GM18858 (cell line): ENCODE results near the gene PHF5A.
"Not testable (repeated sequence)": the region's sequence is repeated elsewhere in the genome, so short reads cannot be mapped to it uniquely, and the experiment has no call there.

Experiments used
- ATAC-seq: cut with Tn5 transposase; IDR thresholded peaks from one replicate; pipeline ENCODE4 v1.9.1; 2021; ENCODE audit not compliant: unreplicated experiment

Gene PHF5A

DNA sequence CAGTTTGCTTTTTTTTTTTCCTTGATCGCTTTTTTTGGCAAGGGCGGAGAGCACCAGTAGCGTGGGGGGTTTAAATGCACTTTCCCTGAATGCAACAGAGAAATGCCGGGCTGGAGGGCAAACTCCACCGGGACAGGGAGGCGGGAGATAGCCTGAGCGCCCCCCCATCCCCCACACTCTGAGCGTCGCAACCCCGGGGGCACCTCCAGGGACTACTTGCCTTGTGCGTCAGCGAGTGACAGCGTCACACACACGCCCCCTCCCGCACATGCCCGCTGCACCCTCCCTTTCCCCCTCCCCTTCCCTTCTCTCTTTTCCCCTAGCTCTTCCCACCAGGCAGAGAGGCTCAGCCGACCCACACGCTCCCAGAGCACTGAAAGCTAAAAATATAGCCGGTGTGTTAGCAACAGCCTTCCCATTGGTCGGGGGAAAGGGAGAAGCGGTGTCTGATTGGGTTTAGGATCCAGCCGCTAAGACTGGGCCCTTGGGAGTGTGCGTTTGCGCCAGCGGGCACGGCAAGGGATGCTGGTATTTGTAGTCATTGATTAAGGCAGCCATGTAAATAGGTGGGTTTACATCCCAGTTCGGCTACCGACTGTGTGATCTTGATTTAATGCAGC is 20.2 kb downstream of the PHF5A start:
- peak; percentile 40 for ATAC-seq

DNA sequence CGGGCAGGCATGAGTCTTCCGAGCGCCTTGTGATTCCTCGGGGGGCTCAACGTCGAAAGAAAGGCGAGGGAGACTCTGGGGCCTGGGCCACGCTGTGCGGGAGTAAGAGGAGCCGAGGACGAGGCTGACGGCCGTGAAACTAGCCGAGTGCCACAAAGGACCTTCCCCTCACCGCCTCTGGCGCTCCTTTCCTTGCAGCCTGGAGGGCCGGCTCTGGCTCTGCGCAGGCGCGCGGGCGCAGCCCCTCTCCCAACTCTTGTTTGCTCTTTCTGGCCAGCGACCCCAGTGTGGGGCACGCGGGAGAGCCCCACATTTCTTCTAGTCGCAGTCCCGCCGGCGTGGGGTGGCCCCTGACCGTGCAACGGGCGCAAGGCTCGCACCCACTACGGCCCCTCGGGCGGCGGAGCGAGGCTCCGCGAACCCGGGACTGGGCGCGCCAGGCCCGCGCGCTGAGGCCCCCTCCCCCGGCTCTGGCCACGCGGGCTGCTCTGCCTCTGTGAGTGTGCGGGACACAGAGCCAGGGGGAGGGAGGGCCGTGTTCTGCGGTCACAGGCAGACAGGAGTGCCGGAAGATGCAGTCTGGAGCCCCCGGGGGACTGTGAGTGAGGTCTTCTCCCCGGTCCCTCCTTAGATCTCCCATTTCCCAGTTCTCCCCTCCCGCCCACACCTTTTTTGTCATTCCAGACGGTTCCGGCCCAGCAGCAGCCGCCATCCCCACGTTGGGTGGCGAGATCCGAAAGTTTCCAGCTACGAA is 20.9 kb downstream of the PHF5A start:
- no peak for ATAC-seq

DNA sequence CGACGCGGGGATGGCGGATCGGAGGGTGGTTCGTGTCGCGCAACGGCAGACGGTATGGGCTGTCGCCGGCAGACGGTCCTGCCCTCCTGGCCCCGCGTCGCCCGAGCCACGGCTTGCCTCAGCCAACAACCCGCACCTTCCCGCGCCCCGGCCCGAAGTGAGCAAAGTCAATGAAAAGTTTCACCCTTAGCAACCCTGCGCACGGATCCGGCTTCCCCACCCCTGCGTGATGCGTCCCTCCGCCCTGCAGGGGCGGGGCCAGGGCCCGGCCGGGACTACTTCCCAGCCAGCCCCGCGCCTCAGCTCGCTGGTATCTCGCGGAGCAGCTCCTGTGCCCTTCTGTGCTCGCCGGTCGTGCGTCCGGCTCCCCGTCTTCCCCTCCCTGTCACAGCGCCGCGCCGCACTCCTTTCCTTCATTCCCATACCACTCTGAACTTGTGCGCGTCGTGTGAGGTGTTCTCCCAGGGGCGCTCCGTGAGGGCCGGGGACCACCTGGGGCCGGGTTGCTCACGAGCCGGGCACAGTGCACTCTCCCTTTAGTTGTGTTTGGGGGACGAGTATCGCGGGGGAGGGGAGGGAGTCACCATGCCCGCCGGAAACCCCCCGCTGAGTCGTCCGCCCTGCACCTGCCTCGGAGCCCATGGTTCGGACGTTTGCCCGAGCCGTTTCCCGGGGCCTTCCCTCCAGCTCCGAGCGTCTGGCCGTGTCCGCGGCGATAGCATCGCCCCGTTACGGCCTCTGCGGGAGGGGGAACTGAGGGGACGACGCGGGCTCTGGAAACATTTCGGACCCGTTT is 21.7 kb downstream of the PHF5A start, which contains the start of gene TOB2:
Gene TOB2 (minus strand): TSS at position 163 of the 796 bp plus-strand sequence. CDS start 9,456 bp downstream, outside the sequence.
- no peak for ATAC-seq

DNA sequence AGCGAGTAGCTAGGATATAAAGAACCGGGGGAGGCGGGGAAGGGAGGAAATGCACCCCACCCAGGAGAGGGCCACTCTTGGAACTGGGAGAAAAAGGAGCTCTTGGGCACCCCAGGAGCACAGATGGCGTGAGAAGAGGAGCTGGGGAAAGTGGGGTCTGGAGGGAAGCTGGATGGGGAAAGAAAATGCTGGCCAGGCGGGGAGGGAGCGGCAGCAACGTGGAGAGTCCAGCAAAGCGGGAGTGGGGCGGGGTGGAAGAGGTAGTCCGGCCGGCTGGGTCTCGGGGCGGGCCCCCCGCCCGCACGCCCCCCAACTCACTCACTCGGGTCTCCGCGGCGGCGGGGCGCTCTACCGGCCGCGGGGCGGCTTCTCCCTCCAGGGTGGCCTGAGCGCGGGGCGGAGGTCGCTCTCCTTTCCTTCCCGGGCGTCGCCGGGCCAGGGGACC is 22.4 kb downstream of the PHF5A start:
- ATAC-seq: no peak

DNA sequence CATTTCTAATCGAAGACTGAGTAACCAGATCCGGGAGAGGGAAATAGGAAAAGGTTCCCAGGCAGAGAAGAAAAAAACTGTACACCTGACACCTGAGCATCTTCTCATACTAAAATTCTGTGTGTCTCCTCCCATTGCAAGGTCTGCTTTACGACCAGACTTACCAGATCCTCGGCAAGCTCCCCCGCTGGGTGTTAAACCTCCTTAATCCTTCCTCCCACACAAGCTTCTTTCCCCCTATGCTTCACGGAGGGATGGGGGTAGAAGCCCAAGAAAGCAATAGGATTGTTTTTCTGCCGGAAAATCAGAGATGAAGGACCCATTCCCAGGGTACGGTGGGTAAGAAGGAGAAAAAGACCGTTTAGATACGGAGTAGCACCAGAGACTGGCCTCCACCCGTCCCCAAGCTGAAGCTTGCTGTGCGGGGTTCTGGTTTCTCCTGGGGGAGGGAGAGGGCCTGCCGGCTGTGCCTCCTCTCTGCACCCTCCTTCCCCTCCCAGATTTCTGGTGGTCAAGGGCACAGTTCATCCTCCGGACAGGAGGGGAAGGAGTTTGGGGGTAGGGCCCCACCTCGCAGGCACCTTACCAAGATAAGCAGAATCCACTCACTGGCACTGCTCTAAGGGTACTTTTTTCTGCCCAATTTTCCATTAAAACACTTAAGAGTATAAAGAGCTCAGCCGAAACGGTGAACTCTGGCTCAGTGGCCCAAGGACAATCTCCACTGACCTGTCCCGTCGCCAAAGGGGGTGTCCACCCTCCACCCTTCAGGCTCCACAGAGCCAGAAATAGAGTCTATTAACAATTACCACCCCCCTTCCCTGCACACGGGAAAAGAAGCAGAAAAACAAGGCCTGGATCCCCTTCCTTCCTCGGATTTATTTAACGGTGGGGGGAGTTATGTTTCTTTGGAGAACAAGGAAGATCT is 23.1 kb downstream of the PHF5A start:
- no peak for ATAC-seq

DNA sequence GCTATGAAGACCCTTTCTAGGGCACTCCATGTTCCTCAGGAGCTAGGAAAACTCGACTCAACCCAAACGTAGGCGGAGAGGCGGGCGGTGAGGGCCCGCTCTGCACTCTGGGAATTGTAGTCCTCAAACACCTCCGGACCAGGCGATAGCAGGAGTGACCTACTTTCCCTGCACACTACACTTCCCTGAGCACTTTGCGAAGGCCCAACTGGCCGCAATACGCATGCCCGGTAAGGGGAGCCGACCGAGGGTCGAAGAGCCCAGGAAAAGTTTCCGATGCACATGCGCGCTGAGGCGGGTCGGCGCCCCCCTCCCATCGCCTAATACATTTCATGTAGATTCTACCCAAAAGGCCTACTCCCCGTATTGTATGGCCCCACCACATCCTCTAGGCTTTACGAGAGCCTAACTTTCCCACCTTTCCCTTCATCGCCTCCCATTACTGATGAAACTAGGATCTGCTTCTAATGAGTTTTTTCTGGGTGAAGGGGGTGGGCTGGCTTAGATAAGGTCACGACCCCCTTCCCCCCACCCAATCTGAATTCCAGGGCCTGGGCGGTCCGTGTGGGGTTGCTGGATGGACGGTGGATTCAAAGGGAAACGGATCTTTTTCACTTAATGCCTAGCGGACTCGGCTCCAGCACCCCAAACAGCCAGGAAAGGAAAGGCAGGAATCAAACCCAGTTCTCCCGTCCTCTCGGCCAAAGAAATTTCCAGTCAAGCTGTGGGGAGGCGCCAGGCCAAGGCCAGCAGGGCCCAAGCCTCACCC is 23.9 kb downstream of the PHF5A start:
- ATAC-seq: peak; percentile 48

DNA sequence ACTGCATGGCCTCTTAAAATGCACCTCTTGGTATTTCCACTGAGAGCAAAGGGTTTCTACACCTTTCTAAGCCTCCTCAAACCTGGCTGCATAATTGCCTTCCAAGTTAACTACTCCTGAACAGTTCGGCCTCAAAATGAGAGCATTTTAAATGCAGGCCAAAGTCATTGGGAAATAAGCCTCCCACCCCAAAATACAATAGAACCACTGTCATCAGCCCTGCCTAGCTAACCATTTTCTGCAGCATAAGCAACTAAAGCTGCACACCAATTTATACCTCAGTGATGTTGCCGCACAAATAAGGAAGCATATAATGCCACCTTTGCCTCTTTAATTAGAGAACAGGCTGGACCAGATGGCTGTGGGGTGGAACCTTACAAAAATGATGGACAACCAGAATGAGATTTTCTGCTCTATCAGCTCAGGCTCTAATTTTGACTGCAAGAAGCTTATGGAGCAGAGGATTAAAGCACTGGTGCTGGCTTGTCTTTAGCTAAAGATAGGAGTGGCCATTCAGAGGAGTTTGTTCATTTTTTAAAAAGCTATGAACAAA is 26.2 kb downstream of the PHF5A start:
- ATAC-seq: no peak

DNA sequence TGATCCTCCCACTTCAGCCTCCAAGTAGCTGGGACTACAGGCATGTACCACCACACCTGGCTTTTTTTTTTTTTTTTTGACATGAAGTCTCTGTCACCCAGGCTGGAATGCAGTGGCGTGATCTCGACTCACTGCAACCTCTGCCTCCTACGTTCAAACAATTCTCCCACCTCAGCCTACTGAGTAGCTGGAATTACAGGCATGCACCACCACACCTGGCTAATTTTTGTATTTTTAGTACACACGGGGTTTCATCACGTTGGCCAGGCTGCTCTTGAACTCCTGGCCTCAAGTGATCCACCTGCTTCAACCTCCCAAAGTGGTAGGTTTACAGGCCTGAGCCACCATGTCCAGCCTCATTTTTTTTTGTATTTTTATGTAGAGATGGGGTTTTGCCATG is 28.0 kb downstream of the PHF5A start:
- ATAC-seq: not testable (repeated sequence)

DNA sequence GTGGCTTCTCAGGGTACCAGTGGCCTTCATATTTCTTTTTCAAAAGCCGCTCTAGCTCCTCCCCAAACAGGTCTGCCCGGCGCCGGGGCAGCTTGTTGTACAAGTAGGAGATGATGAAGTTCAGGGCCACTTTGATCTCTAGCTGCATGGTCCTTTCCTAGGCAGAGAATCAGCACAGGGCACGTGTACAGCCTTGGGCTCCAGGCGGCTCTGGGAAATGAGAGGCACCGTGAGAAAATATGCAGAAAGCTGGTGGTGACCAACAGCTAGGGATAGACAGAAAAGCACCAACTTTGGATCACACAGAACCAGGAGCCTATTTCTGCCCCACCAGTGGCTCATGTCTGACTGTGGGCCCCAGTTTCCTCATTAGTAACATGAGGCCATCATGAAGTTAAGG is 31.3 kb downstream of the PHF5A start:
- ATAC-seq: no peak

DNA sequence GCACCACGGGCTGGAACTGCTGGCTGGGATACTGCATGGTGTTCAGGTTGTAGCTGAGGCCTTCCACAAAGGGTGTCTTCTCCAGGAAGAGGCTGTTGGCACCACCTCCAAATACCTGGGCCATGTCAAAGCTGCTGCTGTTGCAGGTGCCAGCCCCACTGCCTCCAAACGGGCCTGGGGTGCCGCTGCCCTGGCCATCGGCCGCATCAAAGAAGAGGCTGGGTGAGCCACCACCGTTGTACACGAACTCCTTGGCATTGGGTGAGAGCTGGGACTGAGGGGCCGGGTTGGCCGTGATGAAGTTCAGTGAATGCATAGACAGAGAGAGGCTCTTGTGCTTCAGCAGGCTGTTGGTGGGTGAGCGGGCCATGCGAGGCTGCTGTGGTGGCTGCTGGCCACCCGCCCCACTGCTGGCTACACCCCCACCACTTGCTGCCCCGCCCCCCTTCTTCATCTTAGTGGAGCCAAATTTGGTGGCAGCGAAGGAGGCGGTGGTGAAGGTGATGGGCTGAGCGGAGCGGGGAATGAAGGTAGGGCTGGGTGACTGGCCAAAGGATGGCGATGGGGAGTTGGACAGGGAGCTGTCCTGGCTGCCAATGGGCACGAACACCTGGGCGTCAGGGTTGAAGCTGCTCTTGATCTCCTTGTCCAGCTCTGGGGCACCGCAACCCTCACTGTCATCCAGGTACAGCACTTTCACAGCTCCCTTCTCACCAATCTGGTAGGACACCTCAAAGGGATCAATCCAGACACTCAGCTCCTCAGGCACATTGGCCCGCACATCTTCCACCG is 32.0 kb downstream of the PHF5A start:
- ATAC-seq: no peak

DNA sequence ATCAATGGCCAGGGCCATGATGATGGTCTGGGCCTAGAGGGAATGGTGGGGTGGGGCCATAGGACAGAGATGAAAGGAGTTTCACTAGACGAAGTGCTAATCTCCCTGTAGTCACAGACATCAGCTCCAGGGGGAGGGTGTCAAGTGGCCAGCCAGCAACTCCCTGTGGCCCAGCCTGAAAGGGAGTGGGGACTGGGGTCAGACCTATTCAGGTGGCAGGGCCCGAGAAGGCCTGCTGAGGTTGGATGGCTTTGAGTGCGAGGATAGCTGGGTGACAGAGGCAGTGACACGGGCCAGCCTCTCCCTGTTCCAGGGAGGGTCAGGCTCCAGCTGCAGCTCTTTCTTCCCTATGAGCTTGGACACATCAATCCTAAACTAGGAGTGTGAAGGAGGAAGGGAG is 32.9 kb downstream of the PHF5A start:
- ATAC-seq: no peak

DNA sequence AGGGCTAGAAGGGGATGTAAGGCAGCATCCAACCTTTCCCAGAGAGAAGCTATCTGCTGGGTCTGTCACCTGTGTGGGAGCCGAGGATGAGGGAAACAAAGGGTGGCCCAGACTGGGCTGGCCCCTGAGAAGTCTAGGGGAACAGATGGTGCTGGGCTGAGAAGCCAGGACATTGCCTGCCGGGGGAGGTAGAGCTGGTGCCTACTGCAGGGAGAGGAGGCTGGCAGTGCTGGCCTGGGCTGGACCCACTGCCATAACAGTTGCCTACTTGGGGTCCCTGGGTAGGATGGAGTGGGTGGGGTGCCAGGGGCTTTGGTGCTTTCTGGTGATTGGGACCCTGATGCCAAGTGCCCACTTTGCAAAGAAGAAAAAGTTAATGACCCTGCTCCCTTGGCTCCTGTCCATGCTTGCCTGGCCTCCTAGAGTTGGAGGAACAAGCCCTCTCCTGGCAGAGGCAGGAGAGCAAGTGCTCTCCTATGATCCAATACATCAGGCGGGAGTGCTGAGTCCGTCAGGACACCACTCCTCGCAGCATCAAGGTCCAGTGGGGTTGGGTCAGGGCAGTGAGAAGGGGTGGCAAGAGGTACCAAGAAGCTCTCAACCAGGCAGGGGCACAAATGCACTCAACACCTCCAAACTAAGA is 34.0 kb downstream of the PHF5A start:
- ATAC-seq: not testable (repeated sequence)

DNA sequence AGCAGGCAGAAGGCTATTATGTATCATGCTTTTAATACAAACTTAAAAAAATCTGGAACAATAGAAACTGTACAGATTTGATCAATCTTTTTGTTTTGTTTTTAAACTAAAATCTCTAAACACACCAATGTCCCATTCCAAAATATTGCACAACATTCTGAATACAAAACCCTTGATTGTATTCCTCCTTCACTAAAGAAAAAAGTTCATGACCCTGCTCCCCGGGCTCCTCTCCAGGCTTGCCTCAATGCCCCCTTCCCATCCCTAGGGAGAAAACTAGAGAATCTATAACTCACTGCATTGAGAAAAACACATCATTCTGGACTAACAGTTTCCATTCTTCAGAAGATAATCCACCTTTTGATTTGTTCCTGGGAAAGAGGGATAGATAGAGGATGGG is 35.0 kb downstream of the PHF5A start:
- not testable (repeated sequence) for ATAC-seq

DNA sequence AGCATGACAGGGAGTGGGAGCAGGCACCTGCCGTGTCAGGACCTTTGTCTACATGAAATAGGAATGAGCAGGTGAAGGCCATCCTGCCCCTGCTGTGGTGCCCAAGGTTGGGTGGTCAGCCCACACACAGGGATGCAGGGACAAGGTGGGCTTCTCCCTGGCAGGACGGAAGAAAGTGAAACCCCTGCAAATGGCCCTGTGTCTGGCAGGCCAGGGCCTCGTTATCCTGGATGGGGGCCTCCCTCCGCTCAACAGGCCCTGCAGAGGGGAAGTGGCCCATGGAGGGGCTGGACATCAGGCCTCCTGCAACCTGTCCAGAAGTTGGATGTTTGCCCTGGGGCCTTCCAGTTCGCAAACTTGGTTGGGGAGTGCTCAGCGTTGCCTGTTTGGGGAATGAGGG is 36.8 kb downstream of the PHF5A start:
- ATAC-seq: no peak

DNA sequence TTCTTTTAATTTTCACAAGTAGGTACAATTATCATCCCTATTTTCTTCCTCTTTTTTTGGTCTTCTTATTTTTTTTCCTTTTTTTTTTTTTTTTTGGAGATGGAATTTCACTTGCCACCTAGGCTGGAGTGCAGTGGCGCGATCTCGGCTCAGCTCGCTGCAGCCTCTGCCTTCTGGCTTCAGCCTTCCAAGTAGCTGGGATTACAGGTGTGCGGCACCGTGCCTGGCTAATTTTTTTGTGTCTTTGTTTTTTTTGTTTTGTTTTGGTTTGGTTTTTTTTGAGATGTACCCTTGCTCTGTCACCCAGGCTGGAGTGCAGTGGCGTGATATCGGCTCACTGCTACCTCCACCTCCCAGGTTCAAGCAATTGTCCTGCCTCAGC is 38.5 kb downstream of the PHF5A start:
- ATAC-seq: no peak

DNA sequence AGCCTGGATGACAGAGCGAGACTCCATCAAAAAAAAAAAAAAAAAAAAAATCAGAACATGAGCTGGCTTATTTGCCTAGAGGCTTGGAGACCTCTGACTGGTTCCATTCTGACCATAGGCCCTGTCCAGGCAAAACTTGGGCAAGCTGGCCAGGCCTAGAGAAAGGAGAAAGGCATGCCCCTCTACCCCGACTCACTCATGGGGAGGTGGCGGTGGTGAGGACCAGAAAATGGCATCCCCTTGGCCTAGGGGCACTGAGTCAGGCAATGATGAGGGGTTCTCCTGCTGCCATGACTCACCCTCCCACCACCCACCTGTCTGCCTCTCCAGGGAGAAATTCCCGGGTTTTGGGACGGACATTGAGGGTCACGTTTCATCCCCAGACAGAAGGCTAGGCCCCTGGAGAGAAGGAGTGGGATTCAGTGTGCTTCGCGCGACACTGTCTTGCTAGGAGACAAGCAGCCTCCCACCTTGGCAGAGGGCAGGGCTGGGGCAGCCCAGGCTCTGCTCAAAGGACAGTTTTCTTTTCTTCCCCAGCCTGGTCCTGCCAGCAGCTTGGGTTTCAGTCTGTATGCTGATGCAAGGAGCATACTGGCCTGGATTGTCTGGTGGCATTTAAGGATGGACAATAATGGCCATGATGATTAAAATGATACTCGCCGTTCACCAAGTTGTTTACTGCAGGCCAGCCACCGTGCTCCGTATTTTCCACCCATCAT is 39.1 kb downstream of the PHF5A start:
- no peak for ATAC-seq

DNA sequence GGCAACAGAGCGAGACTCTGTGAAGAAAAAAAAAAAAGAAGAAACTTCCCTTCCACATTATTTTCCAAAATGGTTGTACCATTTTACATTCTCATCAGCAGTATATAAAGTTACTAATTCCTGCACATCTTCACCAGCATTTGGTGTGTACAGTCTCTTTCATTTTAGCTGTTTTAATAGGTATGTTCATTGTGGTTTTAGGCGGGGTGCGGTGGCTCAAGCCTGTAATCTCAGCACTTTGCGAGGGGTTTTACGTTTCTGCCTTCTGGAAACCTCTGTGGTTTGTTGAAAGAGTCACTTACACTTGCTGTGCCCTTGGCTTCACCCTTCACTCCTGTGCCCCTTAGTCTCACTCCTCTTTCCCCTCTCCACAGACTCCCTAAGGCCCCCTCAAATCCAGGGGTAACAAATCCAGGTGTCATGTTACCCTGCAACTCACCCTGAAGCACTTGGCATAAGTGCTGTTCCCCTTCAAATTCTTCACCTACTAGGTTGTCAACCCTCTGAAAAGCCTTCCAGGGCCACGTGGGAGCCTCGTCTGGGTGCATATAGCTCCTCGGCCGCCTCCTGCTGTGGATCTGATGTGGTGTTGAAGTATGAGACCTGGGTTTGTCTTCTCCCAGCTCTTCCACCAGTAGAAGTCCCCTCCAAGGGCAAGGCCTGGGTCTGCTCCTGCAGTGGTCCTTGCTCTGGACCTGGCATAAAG is 42.7 kb downstream of the PHF5A start:
- ATAC-seq: no peak
